K562 (cell line): ENCODE measurements around the gene IGSF9. TPM values are rescaled to one million over a fixed set of nuclear protein-coding genes. Genes with fewer than 3 reads are reported as not detected.

Experiments used
- SPI1 ChIP-seq: IDR thresholded peaks from 2 replicates; pipeline ENCODE4 v1.6.1; 2011; ENCODE audit warnings: low read depth, low read length, control low read depth, borderline replicate concordance
- ZNF165 ChIP-seq: fragments of 250-450 bp; sonication (Bioruptor Pico); IDR thresholded peaks from 2 replicates; pipeline ENCODE4 v1.4.0; 2020; ENCODE audit warnings: borderline replicate concordance
- polyA plus RNA-seq, 8 experiments: library from polyadenylated mRNA; depleted of rRNA in 4 of 8; stranded (reverse) in 5 of 8; unstranded in 3 of 8; fragments of >200 nt; fragmentation: Nextera tagmentation in 2 of 8; fragmentation: Illumina TruSeq in 1 of 8; extraction: Ambion mirVana in 2 of 8; extraction: Trizol in 1 of 8; gene quantifications; 2 replicates each; pipeline versions ENCODE4 v1.2.1 to v1.2.3, GENCODE V29; 2011 to 2014; ENCODE audit warnings: inconsistent platforms in 1 of 8, missing spikeins in 1 of 8
- total RNA-seq, 7 experiments: library from RNA; depleted of rRNA in 6 of 7; stranded (reverse); fragments of >200 nt in 6 of 7; fragmentation: Illumina TruSeq in 2 of 7; extraction: Trizol in 2 of 7; gene quantifications; 2 replicates each; pipeline versions ENCODE4 v1.2.1 to v1.2.3, GENCODE V29; 2011 to 2021; ENCODE audit warnings: low replicate concordance in 1 of 7
- TF ChIP-seq, protein P1 (sequence below), 2 experiments: fragments of 450-650 bp; formaldehyde crosslinking in 1 of 2; IDR thresholded peaks; 2 replicates each; pipeline versions ENCODE4 v1.4.0 to v1.6.1; 2014 to 2020; ENCODE audit warnings: mild to moderate bottlenecking in 2 of 2, borderline replicate concordance in 1 of 2, low read depth in 1 of 2
- TF ChIP-seq, protein P2 (sequence below): fragments of 200-400 bp; formaldehyde crosslinking; IDR thresholded peaks from 2 replicates; pipeline ENCODE4 v1.6.1; 2017; ENCODE audit warnings: mild to moderate bottlenecking, low read depth, low read length, moderate library complexity
- TF ChIP-seq, protein P3 (sequence below), 2 experiments: fragments of 150-350 bp in 1 of 2; IDR thresholded peaks; 2 replicates each; pipeline ENCODE4 v1.6.1; 2012 to 2016; ENCODE audit warnings: low read depth in 2 of 2, low read length in 2 of 2, mild to moderate bottlenecking in 1 of 2, moderate library complexity in 1 of 2
- TF ChIP-seq, protein P4 (sequence below): fragments of 250-450 bp; sonication (Bioruptor Pico); IDR thresholded peaks from 2 replicates; pipeline ENCODE4 v1.4.0; 2020; ENCODE audit warnings: mild to moderate bottlenecking, moderate library complexity
- TF ChIP-seq, protein P5 (sequence below): fragments of 450-650 bp; IDR thresholded peaks from 2 replicates; pipeline ENCODE4 v1.6.1; 2016; ENCODE audit warnings: low read depth, mild to moderate bottlenecking, moderate library complexity

IGSF9 gene
- total and polyA plus RNA-seq, 9 of the 15 experiments (the other 6 are each of a cell fraction or from before 2014, with no cell fraction given), result 0.03 to 0.29 (median 0.07) TPM; not detected in 1

DNA sequence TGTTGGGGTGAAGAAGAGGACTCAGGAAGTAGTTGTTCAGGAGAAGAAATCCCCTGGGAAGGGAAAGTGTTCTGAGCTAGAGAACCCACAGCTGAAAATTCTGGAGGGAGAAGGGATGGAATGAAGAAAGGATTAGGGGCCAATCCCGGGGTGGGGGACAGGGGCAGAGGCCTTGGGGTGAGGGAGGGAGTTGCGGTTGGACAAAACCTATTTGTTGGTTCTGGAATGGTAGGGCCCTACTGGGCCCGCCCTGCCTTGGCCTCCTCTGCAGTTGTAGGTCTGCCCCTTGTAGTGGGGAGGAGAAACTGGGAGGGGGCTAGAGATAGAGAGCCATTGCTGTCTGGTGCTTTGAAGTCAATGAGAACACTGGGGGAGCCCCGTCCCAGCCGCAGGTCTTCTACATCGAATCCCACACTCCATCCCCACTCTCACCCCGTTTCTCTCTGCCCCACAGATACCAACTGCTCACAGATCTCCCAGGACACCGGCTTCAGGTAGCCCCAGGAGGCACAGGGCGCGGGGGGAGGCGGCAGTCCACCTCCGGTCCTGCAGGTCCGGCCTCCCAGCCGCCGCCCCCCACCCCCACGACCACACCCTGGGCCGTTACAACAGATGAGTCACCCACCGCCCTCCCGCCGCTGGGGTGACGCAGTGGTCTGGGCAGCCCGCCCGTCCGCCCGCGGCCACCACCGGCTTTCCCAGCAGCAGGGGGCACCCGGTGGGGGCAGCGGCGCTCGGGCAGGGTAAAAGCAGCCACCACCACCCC lies 21.2 kb downstream of the IGSF9 start (continued):
- TF ChIP-seq, protein P1, sequence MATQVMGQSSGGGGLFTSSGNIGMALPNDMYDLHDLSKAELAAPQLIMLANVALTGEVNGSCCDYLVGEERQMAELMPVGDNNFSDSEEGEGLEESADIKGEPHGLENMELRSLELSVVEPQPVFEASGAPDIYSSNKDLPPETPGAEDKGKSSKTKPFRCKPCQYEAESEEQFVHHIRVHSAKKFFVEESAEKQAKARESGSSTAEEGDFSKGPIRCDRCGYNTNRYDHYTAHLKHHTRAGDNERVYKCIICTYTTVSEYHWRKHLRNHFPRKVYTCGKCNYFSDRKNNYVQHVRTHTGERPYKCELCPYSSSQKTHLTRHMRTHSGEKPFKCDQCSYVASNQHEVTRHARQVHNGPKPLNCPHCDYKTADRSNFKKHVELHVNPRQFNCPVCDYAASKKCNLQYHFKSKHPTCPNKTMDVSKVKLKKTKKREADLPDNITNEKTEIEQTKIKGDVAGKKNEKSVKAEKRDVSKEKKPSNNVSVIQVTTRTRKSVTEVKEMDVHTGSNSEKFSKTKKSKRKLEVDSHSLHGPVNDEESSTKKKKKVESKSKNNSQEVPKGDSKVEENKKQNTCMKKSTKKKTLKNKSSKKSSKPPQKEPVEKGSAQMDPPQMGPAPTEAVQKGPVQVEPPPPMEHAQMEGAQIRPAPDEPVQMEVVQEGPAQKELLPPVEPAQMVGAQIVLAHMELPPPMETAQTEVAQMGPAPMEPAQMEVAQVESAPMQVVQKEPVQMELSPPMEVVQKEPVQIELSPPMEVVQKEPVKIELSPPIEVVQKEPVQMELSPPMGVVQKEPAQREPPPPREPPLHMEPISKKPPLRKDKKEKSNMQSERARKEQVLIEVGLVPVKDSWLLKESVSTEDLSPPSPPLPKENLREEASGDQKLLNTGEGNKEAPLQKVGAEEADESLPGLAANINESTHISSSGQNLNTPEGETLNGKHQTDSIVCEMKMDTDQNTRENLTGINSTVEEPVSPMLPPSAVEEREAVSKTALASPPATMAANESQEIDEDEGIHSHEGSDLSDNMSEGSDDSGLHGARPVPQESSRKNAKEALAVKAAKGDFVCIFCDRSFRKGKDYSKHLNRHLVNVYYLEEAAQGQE (IDR thresholded peaks at IDR 0.05; ENCODE audit: borderline replicate concordance), result peak; percentile 35
- TF ChIP-seq, protein P1 (CRISPR knock-in tag; IDR thresholded peaks at IDR 0.05; ENCODE audit: low read depth), result no peak
- TF ChIP-seq, protein P2, sequence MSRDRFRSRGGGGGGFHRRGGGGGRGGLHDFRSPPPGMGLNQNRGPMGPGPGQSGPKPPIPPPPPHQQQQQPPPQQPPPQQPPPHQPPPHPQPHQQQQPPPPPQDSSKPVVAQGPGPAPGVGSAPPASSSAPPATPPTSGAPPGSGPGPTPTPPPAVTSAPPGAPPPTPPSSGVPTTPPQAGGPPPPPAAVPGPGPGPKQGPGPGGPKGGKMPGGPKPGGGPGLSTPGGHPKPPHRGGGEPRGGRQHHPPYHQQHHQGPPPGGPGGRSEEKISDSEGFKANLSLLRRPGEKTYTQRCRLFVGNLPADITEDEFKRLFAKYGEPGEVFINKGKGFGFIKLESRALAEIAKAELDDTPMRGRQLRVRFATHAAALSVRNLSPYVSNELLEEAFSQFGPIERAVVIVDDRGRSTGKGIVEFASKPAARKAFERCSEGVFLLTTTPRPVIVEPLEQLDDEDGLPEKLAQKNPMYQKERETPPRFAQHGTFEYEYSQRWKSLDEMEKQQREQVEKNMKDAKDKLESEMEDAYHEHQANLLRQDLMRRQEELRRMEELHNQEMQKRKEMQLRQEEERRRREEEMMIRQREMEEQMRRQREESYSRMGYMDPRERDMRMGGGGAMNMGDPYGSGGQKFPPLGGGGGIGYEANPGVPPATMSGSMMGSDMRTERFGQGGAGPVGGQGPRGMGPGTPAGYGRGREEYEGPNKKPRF, result no peak
- TF ChIP-seq, protein P3, sequence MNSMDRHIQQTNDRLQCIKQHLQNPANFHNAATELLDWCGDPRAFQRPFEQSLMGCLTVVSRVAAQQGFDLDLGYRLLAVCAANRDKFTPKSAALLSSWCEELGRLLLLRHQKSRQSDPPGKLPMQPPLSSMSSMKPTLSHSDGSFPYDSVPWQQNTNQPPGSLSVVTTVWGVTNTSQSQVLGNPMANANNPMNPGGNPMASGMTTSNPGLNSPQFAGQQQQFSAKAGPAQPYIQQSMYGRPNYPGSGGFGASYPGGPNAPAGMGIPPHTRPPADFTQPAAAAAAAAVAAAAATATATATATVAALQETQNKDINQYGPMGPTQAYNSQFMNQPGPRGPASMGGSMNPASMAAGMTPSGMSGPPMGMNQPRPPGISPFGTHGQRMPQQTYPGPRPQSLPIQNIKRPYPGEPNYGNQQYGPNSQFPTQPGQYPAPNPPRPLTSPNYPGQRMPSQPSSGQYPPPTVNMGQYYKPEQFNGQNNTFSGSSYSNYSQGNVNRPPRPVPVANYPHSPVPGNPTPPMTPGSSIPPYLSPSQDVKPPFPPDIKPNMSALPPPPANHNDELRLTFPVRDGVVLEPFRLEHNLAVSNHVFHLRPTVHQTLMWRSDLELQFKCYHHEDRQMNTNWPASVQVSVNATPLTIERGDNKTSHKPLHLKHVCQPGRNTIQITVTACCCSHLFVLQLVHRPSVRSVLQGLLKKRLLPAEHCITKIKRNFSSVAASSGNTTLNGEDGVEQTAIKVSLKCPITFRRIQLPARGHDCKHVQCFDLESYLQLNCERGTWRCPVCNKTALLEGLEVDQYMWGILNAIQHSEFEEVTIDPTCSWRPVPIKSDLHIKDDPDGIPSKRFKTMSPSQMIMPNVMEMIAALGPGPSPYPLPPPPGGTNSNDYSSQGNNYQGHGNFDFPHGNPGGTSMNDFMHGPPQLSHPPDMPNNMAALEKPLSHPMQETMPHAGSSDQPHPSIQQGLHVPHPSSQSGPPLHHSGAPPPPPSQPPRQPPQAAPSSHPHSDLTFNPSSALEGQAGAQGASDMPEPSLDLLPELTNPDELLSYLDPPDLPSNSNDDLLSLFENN (IDR thresholded peaks at IDR 0.05; ENCODE audit: low read depth in 2 of 2, low read length in 2 of 2), result peak in 1 of 2 experiments; percentile 78; a peak in 2 of 4 replicates
- TF ChIP-seq ZNF165 (CRISPR knock-in tag) (no peak), SPI1 (no peak)
- TF ChIP-seq, protein P4, sequence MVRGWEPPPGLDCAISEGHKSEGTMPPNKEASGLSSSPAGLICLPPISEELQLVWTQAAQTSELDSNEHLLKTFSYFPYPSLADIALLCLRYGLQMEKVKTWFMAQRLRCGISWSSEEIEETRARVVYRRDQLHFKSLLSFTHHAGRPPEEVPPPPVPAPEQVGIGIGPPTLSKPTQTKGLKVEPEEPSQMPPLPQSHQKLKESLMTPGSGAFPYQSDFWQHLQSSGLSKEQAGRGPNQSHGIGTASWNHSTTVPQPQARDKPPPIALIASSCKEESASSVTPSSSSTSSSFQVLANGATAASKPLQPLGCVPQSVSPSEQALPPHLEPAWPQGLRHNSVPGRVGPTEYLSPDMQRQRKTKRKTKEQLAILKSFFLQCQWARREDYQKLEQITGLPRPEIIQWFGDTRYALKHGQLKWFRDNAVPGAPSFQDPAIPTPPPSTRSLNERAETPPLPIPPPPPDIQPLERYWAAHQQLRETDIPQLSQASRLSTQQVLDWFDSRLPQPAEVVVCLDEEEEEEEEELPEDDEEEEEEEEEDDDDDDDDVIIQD (CRISPR knock-in tag), result no peak
- TF ChIP-seq, protein P5, sequence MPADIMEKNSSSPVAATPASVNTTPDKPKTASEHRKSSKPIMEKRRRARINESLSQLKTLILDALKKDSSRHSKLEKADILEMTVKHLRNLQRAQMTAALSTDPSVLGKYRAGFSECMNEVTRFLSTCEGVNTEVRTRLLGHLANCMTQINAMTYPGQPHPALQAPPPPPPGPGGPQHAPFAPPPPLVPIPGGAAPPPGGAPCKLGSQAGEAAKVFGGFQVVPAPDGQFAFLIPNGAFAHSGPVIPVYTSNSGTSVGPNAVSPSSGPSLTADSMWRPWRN, result no peak
